Endothelial cell of umbilical vein (primary cell): ENCODE measurements around the gene B3GNT8.

Source experiments
- EZH2 ChIP-seq: IDR thresholded peaks from 2 replicates; pipeline ENCODE4 v1.6.1; 2012; ENCODE audit warnings: borderline replicate concordance, low read depth, mild to moderate bottlenecking, moderate library complexity, low read length, inconsistent platforms; ENCODE audit not compliant: severe bottlenecking
- POLR2A ChIP-seq: IDR thresholded peaks from 2 replicates; pipeline ENCODE4 v1.6.1; 2012; ENCODE audit warnings: low read depth, mild to moderate bottlenecking, control low read depth, low read length

GRCh38 chr19:41414461-41414860, 12.7 kb downstream of the B3GNT8 start:
- no peak for TF ChIP-seq EZH2
- TF ChIP-seq POLR2A: no peak
